ENCODE results near the gene SSBP4.
A peak's percentile ranks its signal among the peaks of the same experiment; 100 is the strongest.

The SSBP4 gene

GRCh38 chr19:18423258-18424020, 4.2 kb downstream of the SSBP4 start:
- CTCF ChIA-PET, result interaction anchor here (0.6 to 2.2 kb wide), 2 partner anchors 74 to 179 kb away, joined by 3 to 10 read pairs; no protein-coding TSS in a partner anchor

GRCh38 chr19:18424122-18424889, 5.1 kb downstream of the SSBP4 start:
- CTCF ChIA-PET, result interaction anchor here (0.6 to 0.8 kb wide), 2 partner anchors 146 to 180 kb away, joined by 3 read pairs; no protein-coding TSS in a partner anchor

More at GRCh38 chr19:18423258-18424020, 4.2 kb downstream of the SSBP4 start:
- TF ChIP-seq ZNF341 (tag by site-specific recombination; IDR thresholded peaks at IDR 0.05; ENCODE audit: low read depth) (peak; percentile 85), AEBP2 (tag by site-specific recombination; IDR thresholded peaks at IDR 0.05; ENCODE audit: borderline replicate concordance) (no peak), ZNF311 (tag by site-specific recombination; IDR thresholded peaks at IDR 0.05; ENCODE audit: borderline replicate concordance) (no peak), ZNF473 (tag by site-specific recombination; IDR thresholded peaks at IDR 0.05) (no peak)
- POLR2A ChIA-PET, result interaction anchor here (1.6 kb wide), 1 partner anchor 142 kb away, joined by 5 read pairs; the partner anchor contains the start of gene JUND
- H3K9me3 ChIP-seq (ENCODE audit: control insufficient read depth, insufficient read depth, low read depth, low read length), result no peaks in the 10 kb centered on the region
- no peaks in the 10 kb centered on the region for H3K36me3 ChIP-seq (ENCODE audit: control insufficient read depth in 2 of 2, insufficient read depth in 1 of 2, low read length in 2 of 2)
- H3K4me3 ChIP-seq (ENCODE audit: low read depth, low read length), result no peak overlapping the region
- H3K27ac ChIP-seq (ENCODE audit: extremely low read depth, low read depth, low read length), result no peak overlapping the region
- peaks cover 4% of the 10 kb centered on the region; the same call in 1 of the 2 replicates for H3K4me1 ChIP-seq (ENCODE audit: control insufficient read depth, insufficient read depth, low read length)

More at GRCh38 chr19:18424122-18424889, 5.1 kb downstream of the SSBP4 start:
- Histone ChIP-seq H3K36me3 (ENCODE audit: control insufficient read depth in 2 of 2, insufficient read depth in 1 of 2, low read length in 2 of 2) (no peaks in the 10 kb centered on the region), H3K4me1 (ENCODE audit: control insufficient read depth, insufficient read depth, low read length) (peaks cover 8% of the 10 kb centered on the region), H3K4me3 (ENCODE audit: low read depth, low read length) (no peak overlapping the region), H3K9me3 (ENCODE audit: control insufficient read depth, insufficient read depth, low read depth, low read length) (no peaks in the 10 kb centered on the region), H3K27ac (ENCODE audit: extremely low read depth, low read depth, low read length) (no peak overlapping the region)
- TF ChIP-seq TRIM28 (IDR thresholded peaks at IDR 0.05; ENCODE audit: borderline replicate concordance, low read length), result no peak
- TF ChIP-seq HOXD13 (CRISPR knock-in tag; IDR thresholded peaks at IDR 0.05; ENCODE audit: borderline replicate concordance), result no peak
- no peak for TF ChIP-seq ELK4 (IDR thresholded peaks at IDR 0.05; ENCODE audit: borderline replicate concordance, low read depth, low read length)
- no peak for TF ChIP-seq SP3 (tag by site-specific recombination; IDR thresholded peaks at IDR 0.05)
- no peak for TF ChIP-seq TSHZ1 (tag by site-specific recombination; IDR thresholded peaks at IDR 0.05; ENCODE audit: borderline replicate concordance)
- no peak for TF ChIP-seq ZIC2 (tag by site-specific recombination; IDR thresholded peaks at IDR 0.05)
- no peak for TF ChIP-seq GLI4 (tag by site-specific recombination; IDR thresholded peaks at IDR 0.05)
- no peak for TF ChIP-seq ZNF768 (tag by site-specific recombination; IDR thresholded peaks at IDR 0.05)
- TF ChIP-seq PRDM4 (tag by site-specific recombination; IDR thresholded peaks at IDR 0.05), result no peak
- no peak for TF ChIP-seq ZNF580 (tag by site-specific recombination; IDR thresholded peaks at IDR 0.05)
- no peak for TF ChIP-seq ZBTB6 (tag by site-specific recombination; IDR thresholded peaks at IDR 0.05)
- TF ChIP-seq ZNF596 (tag by site-specific recombination; IDR thresholded peaks at IDR 0.05), result no peak
- TF ChIP-seq KLF9 (tag by site-specific recombination; IDR thresholded peaks at IDR 0.05; ENCODE audit: low read depth), result no peak
- POLR2A ChIA-PET, result interaction anchor here (1.6 kb wide), 1 partner anchor 143 kb away, joined by 5 read pairs; the partner anchor contains the start of gene JUND
